ENCODE results near the gene NR2E1.

The NR2E1 gene

GRCh38 chr6:108193835-108194234, 28.0 kb downstream of the NR2E1 start:
- no peak for TF ChIP-seq CTCF (IDR thresholded peaks at IDR 0.05)

GRCh38 chr6:108194503-108194902, 28.7 kb downstream of the NR2E1 start:
- no peak for TF ChIP-seq CTCF (IDR thresholded peaks at IDR 0.05)

GRCh38 chr6:108195209-108195608, 29.4 kb downstream of the NR2E1 start:
- no peak for TF ChIP-seq CTCF (IDR thresholded peaks at IDR 0.05)

GRCh38 chr6:108198761-108199498, 33.1 kb downstream of the NR2E1 start:
- no peak for TF ChIP-seq CTCF (IDR thresholded peaks at IDR 0.05)

GRCh38 chr6:108200186-108200585, 34.4 kb downstream of the NR2E1 start:
- TF ChIP-seq CTCF (IDR thresholded peaks at IDR 0.05), result no peak

GRCh38 chr6:108200631-108201030, 34.8 kb downstream of the NR2E1 start:
- no peak for TF ChIP-seq CTCF (IDR thresholded peaks at IDR 0.05)

GRCh38 chr6:108203189-108204112, 37.6 kb downstream of the NR2E1 start:
- no peak for TF ChIP-seq CTCF (IDR thresholded peaks at IDR 0.05)
